ENCODE data around the gene CTTN. TPM values are rescaled to one million over a fixed set of nuclear protein-coding genes. Genes with fewer than 3 reads are reported as not detected.

Gene CTTN
- total RNA-seq, 1 experiment from 2014 or later: 155 TPM

- H3K27me3 ChIP-seq (ENCODE audit: control insufficient read depth, insufficient read depth, low read length): no peaks in the 10 kb centered on the region
- peak; percentile 82 for DNase-seq
- no peak overlapping the region for H3K4me3 ChIP-seq (ENCODE audit: insufficient read depth, low read depth, low read length)
- H3K36me3 ChIP-seq (replicated peaks; ENCODE audit: control insufficient read depth, insufficient read depth, low read length): peaks cover 50% of the 10 kb centered on the region
Observed at GRCh38 chr11:70423523-70424505, 25.5 kb downstream of the CTTN start.

- DNase-seq: peak; percentile 68
- no peaks in the 10 kb centered on the region for H3K27me3 ChIP-seq (ENCODE audit: control insufficient read depth, insufficient read depth, low read length)
- no peak overlapping the region for H3K4me3 ChIP-seq (ENCODE audit: insufficient read depth, low read depth, low read length)
- H3K36me3 ChIP-seq (replicated peaks; ENCODE audit: control insufficient read depth, insufficient read depth, low read length): peaks cover 54% of the 10 kb centered on the region
Observed at GRCh38 chr11:70424765-70425344, 26.5 kb downstream of the CTTN start.

GRCh38 chr11:70427436-70427835 is 29.1 kb downstream of the CTTN start:
- no peak for DNase-seq

GRCh38 chr11:70428701-70429427 is 30.5 kb downstream of the CTTN start:
- Histone ChIP-seq H3K4me3 (ENCODE audit: insufficient read depth, low read depth, low read length) (no peak overlapping the region), H3K36me3 (replicated peaks; ENCODE audit: control insufficient read depth, insufficient read depth, low read length) (peaks cover 59% of the 10 kb centered on the region), H3K27me3 (ENCODE audit: control insufficient read depth, insufficient read depth, low read length) (no peaks in the 10 kb centered on the region)
- DNase-seq: no peak

More at GRCh38 chr11:70427436-70427835, 29.1 kb downstream of the CTTN start:
- no peak overlapping the region for H3K4me3 ChIP-seq (ENCODE audit: insufficient read depth, low read depth, low read length)
- H3K36me3 ChIP-seq (replicated peaks; ENCODE audit: control insufficient read depth, insufficient read depth, low read length): peaks cover 52% of the 10 kb centered on the region
- no peaks in the 10 kb centered on the region for H3K27me3 ChIP-seq (ENCODE audit: control insufficient read depth, insufficient read depth, low read length)

- Histone ChIP-seq H3K4me3 (ENCODE audit: insufficient read depth, low read depth, low read length) (no peak overlapping the region), H3K27me3 (ENCODE audit: control insufficient read depth, insufficient read depth, low read length) (no peaks in the 10 kb centered on the region), H3K36me3 (replicated peaks; ENCODE audit: control insufficient read depth, insufficient read depth, low read length) (peaks cover 57% of the 10 kb centered on the region)
- peak; percentile 56 for DNase-seq
Observed at GRCh38 chr11:70429428-70429705, 31.0 kb downstream of the CTTN start.

- Histone ChIP-seq H3K4me3 (ENCODE audit: insufficient read depth, low read depth, low read length) (no peak overlapping the region), H3K36me3 (replicated peaks; ENCODE audit: control insufficient read depth, insufficient read depth, low read length) (peaks cover 58% of the 10 kb centered on the region), H3K27me3 (ENCODE audit: control insufficient read depth, insufficient read depth, low read length) (no peaks in the 10 kb centered on the region)
- DNase-seq: no peak
Observed at GRCh38 chr11:70429724-70430521, 31.6 kb downstream of the CTTN start.

- H3K27me3 ChIP-seq (ENCODE audit: control insufficient read depth, insufficient read depth, low read length): no peaks in the 10 kb centered on the region
- no peak for DNase-seq
- peaks cover 56% of the 10 kb centered on the region for H3K36me3 ChIP-seq (replicated peaks; ENCODE audit: control insufficient read depth, insufficient read depth, low read length)
- H3K4me3 ChIP-seq (ENCODE audit: insufficient read depth, low read depth, low read length): no peak overlapping the region
Observed at GRCh38 chr11:70430671-70431574, 32.6 kb downstream of the CTTN start.

GRCh38 chr11:70431611-70432010 is 33.3 kb downstream of the CTTN start:
- peaks cover 60% of the 10 kb centered on the region for H3K36me3 ChIP-seq (replicated peaks; ENCODE audit: control insufficient read depth, insufficient read depth, low read length)
- peak; percentile 49 for DNase-seq
- no peaks in the 10 kb centered on the region for H3K27me3 ChIP-seq (ENCODE audit: control insufficient read depth, insufficient read depth, low read length)
- no peak overlapping the region for H3K4me3 ChIP-seq (ENCODE audit: insufficient read depth, low read depth, low read length)

- Histone ChIP-seq H3K36me3 (replicated peaks; ENCODE audit: control insufficient read depth, insufficient read depth, low read length) (peaks cover 60% of the 10 kb centered on the region), H3K27me3 (ENCODE audit: control insufficient read depth, insufficient read depth, low read length) (no peaks in the 10 kb centered on the region), H3K4me3 (ENCODE audit: insufficient read depth, low read depth, low read length) (no peak overlapping the region)
- no peak for DNase-seq
Observed at GRCh38 chr11:70432065-70432464, 33.7 kb downstream of the CTTN start.

- no peaks in the 10 kb centered on the region for H3K27me3 ChIP-seq (ENCODE audit: control insufficient read depth, insufficient read depth, low read length)
- no peak overlapping the region for H3K4me3 ChIP-seq (ENCODE audit: insufficient read depth, low read depth, low read length)
- DNase-seq: peak; percentile 72
- H3K36me3 ChIP-seq (replicated peaks; ENCODE audit: control insufficient read depth, insufficient read depth, low read length): peaks cover 56% of the 10 kb centered on the region
Observed at GRCh38 chr11:70432580-70432979, 34.3 kb downstream of the CTTN start.

- no peak for DNase-seq
- H3K4me3 ChIP-seq (ENCODE audit: insufficient read depth, low read depth, low read length): no peak overlapping the region
- H3K36me3 ChIP-seq (replicated peaks; ENCODE audit: control insufficient read depth, insufficient read depth, low read length): peaks cover 58% of the 10 kb centered on the region
- H3K27me3 ChIP-seq (ENCODE audit: control insufficient read depth, insufficient read depth, low read length): no peaks in the 10 kb centered on the region
Observed at GRCh38 chr11:70433038-70433437, 34.7 kb downstream of the CTTN start.

- peaks cover 58% of the 10 kb centered on the region for H3K36me3 ChIP-seq (replicated peaks; ENCODE audit: control insufficient read depth, insufficient read depth, low read length)
- no peaks in the 10 kb centered on the region for H3K27me3 ChIP-seq (ENCODE audit: control insufficient read depth, insufficient read depth, low read length)
- DNase-seq: no peak
- H3K4me3 ChIP-seq (ENCODE audit: insufficient read depth, low read depth, low read length): no peak overlapping the region
Observed at GRCh38 chr11:70433526-70433925, 35.2 kb downstream of the CTTN start.

GRCh38 chr11:70433966-70434812 is 35.9 kb downstream of the CTTN start:
- Histone ChIP-seq H3K27me3 (ENCODE audit: control insufficient read depth, insufficient read depth, low read length) (no peaks in the 10 kb centered on the region), H3K36me3 (replicated peaks; ENCODE audit: control insufficient read depth, insufficient read depth, low read length) (peaks cover 52% of the 10 kb centered on the region), H3K4me3 (ENCODE audit: insufficient read depth, low read depth, low read length) (no peak overlapping the region)
- DNase-seq: no peak

Measured in H7 (cell line).